ENCODE results near the gene COMTD1. TPM values are rescaled to one million over a fixed set of nuclear protein-coding genes. Genes with fewer than 3 reads are reported as not detected.

COMTD1 gene
- total RNA-seq, 2 experiments from 2014 or later, result 37.7 to 47.2 TPM

- intact Hi-C loops (cut with micrococcal nuclease; ENCODE audit: unreplicated experiment), result loop anchor here (1.0 to 10.0 kb wide), 2 partner anchors 42 to 215 kb away; no protein-coding TSS in a partner anchor
- no peak for TF ChIP-seq CTCF (conservative IDR thresholded peaks at IDR 0.05; ENCODE audit: low read length)
- TF ChIP-seq EZH2phosphoT487 (IDR thresholded peaks at IDR 0.05; ENCODE audit: borderline replicate concordance, low read depth, low read length), result no peak
- no TSS peak for BruUV-seq (replicated peaks)
- ChIA-PET POLR2A (no interaction called here), CTCF (ENCODE audit: unreplicated experiment) (interaction anchor here (1.1 kb wide), 1 partner anchor 42 kb away, joined by 3 read pairs; no protein-coding TSS in a partner anchor)
- Histone ChIP-seq H3K27ac (ENCODE audit: low read depth, low read length, poor library complexity, severe bottlenecking) (no peak overlapping the region), H3K4me3 (ENCODE audit: low read depth, low read length, poor library complexity, severe bottlenecking) (no peak overlapping the region), H3K36me3 (ENCODE audit: insufficient read depth, low read length) (peaks cover 86% of the 10 kb centered on the region), H3K4me1 (ENCODE audit: insufficient read depth, low read length, poor library complexity, severe bottlenecking) (peaks cover 13% of the 10 kb centered on the region), H3K79me2 (ENCODE audit: insufficient read depth, low read depth, low read length) (peaks cover 43% of the 10 kb centered on the region), H4K20me1 (ENCODE audit: insufficient read depth, low read length) (peaks cover 21% of the 10 kb centered on the region), H2AFZ (ENCODE audit: low read length) (no peak overlapping the region), H3K4me2 (ENCODE audit: low read length) (no peak overlapping the region), H3K9me2 (ENCODE audit: insufficient read depth, low read length) (no peaks in the 10 kb centered on the region), H3K9me3 (ENCODE audit: low read length) (no peaks in the 10 kb centered on the region)
- no peak for DNase-seq (ENCODE audit: low spot score)
These were observed 5.8 kb downstream of the COMTD1 start for GRCh38 chr10:75229971-75230370.

- intact Hi-C loops (cut with micrococcal nuclease; ENCODE audit: unreplicated experiment), result no loop called here
- POLR2A ChIA-PET, result interaction anchor here (0.6 to 2.2 kb wide), 4 partner anchors 12 to 96 kb away, joined by 3 to 10 read pairs (median 6); partner anchors contain the start of gene VDAC2
- H4K20me1 ChIP-seq (ENCODE audit: insufficient read depth, low read length), result peaks cover 32% of the 10 kb centered on the region
These were observed 6.9 kb downstream of the COMTD1 start for GRCh38 chr10:75228834-75229233.

More at GRCh38 chr10:75228834-75229233, 6.9 kb downstream of the COMTD1 start:
- no peak for DNase-seq (ENCODE audit: low spot score)
- no peak overlapping the region for H2AFZ ChIP-seq (ENCODE audit: low read length)
- no TSS peak for BruUV-seq (replicated peaks)
- no peaks in the 10 kb centered on the region for H3K9me2 ChIP-seq (ENCODE audit: insufficient read depth, low read length)
- no peaks in the 10 kb centered on the region for H3K9me3 ChIP-seq (ENCODE audit: low read length)
- TF ChIP-seq CTCF (conservative IDR thresholded peaks at IDR 0.05; ENCODE audit: low read length), result no peak
- TF ChIP-seq EZH2phosphoT487 (IDR thresholded peaks at IDR 0.05; ENCODE audit: borderline replicate concordance, low read depth, low read length), result no peak
- H3K4me2 ChIP-seq (ENCODE audit: low read length), result no peak overlapping the region
- peaks cover 10% of the 10 kb centered on the region for H3K4me1 ChIP-seq (ENCODE audit: insufficient read depth, low read length, poor library complexity, severe bottlenecking)
- peaks cover 97% of the 10 kb centered on the region for H3K36me3 ChIP-seq (ENCODE audit: insufficient read depth, low read length)
- H3K4me3 ChIP-seq (ENCODE audit: low read depth, low read length, poor library complexity, severe bottlenecking), result no peak overlapping the region
- H3K27ac ChIP-seq (ENCODE audit: low read depth, low read length, poor library complexity, severe bottlenecking), result no peak overlapping the region
- H3K79me2 ChIP-seq (ENCODE audit: insufficient read depth, low read depth, low read length), result peaks cover 49% of the 10 kb centered on the region
- CTCF ChIA-PET (ENCODE audit: unreplicated experiment), result no interaction called here
